Measurements from ENCODE around the gene FYCO1.

FYCO1 gene

GRCh38 chr3:45889337-45889736, 106.3 kb downstream of the FYCO1 start:
- H3K36me3 ChIP-seq (ENCODE audit: insufficient read depth, low read length): no peaks in the 10 kb centered on the region
- no peaks in the 10 kb centered on the region for H3K9me3 ChIP-seq (ENCODE audit: insufficient read depth, low read depth, low read length)
- no peak overlapping the region for H3K4me3 ChIP-seq (ENCODE audit: low read length)
- no peaks in the 10 kb centered on the region for H3K4me1 ChIP-seq (ENCODE audit: insufficient read depth, low read length)
- no peaks in the 10 kb centered on the region for H3K27me3 ChIP-seq (ENCODE audit: insufficient read depth, low read length)
- WGBS: 91% methylated on average over 2 of the region's 4 CpGs
- no peak overlapping the region for H3K9ac ChIP-seq (ENCODE audit: low read depth, low read length)
- no peak overlapping the region for H3K27ac ChIP-seq (ENCODE audit: low read depth, low read length)

GRCh38 chr3:45887759-45888511, 107.7 kb downstream of the FYCO1 start:
- no peaks in the 10 kb centered on the region for H3K27me3 ChIP-seq (ENCODE audit: insufficient read depth, low read length)
- H3K9ac ChIP-seq (ENCODE audit: low read depth, low read length): no peak overlapping the region
- H3K4me1 ChIP-seq (ENCODE audit: insufficient read depth, low read length): no peaks in the 10 kb centered on the region
- 83% methylated on average over 7 of the region's 7 CpGs for WGBS
- H3K9me3 ChIP-seq (ENCODE audit: insufficient read depth, low read depth, low read length): no peaks in the 10 kb centered on the region
- H3K4me3 ChIP-seq (ENCODE audit: low read length): no peak overlapping the region
- no peaks in the 10 kb centered on the region for H3K36me3 ChIP-seq (ENCODE audit: insufficient read depth, low read length)
- H3K27ac ChIP-seq (ENCODE audit: low read depth, low read length): no peak overlapping the region

DNA sequence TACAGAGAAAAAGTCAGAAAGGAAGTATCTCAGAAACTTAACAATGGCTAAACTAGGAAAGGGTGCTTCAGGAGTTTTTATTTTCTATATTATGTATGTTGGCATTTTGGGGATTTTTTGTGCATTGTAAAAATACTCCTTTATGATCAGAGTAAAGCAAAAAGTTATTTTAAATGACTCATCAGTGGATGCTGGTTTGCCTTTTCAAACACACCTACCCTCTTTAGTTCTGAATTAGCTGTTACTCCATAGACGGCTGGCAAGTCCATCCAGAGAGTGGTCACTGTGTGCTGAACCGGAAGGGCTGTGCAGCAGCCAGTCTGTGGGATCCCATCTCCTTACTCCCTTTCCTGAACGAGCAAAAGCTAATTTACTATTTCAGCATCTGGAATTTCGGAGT, 108.3 kb downstream of the FYCO1 start:
- Histone ChIP-seq H3K27ac (ENCODE audit: low read depth, low read length) (no peak overlapping the region), H3K9me3 (ENCODE audit: insufficient read depth, low read depth, low read length) (no peaks in the 10 kb centered on the region), H3K36me3 (ENCODE audit: insufficient read depth, low read length) (no peaks in the 10 kb centered on the region), H3K4me3 (ENCODE audit: low read length) (no peak overlapping the region), H3K27me3 (ENCODE audit: insufficient read depth, low read length) (0 out of 2 replicates have a peak, but pooled peaks cover under 1% of the 10 kb centered on the region), H3K9ac (ENCODE audit: low read depth, low read length) (no peak overlapping the region), H3K4me1 (ENCODE audit: insufficient read depth, low read length) (no peaks in the 10 kb centered on the region)
- WGBS: 88% methylated on average over 4 of the region's 4 CpGs

GRCh38 chr3:45885979-45886705, 109.5 kb downstream of the FYCO1 start, which contains the start of gene CCR9:
Gene CCR9 (plus strand): TSS chr3:45886543. CDS start chr3:45894934, 8,391 bp downstream.
- H3K27me3 ChIP-seq (ENCODE audit: insufficient read depth, low read length): 0 out of 2 replicates have a peak, but pooled peaks cover 3% of the 10 kb centered on the region
- H3K4me1 ChIP-seq (ENCODE audit: insufficient read depth, low read length): no peaks in the 10 kb centered on the region
- H3K36me3 ChIP-seq (ENCODE audit: insufficient read depth, low read length): no peaks in the 10 kb centered on the region
- no peaks in the 10 kb centered on the region for H3K9me3 ChIP-seq (ENCODE audit: insufficient read depth, low read depth, low read length)
- H3K27ac ChIP-seq (ENCODE audit: low read depth, low read length): no peak within 1 kb of the TSS
- no peak within 1 kb of the TSS for H3K9ac ChIP-seq (ENCODE audit: low read depth, low read length)
- no peak within 1 kb of the TSS for H3K4me3 ChIP-seq (ENCODE audit: low read length)
- WGBS: 94% methylated on average over 9 of the region's 9 CpGs

DNA sequence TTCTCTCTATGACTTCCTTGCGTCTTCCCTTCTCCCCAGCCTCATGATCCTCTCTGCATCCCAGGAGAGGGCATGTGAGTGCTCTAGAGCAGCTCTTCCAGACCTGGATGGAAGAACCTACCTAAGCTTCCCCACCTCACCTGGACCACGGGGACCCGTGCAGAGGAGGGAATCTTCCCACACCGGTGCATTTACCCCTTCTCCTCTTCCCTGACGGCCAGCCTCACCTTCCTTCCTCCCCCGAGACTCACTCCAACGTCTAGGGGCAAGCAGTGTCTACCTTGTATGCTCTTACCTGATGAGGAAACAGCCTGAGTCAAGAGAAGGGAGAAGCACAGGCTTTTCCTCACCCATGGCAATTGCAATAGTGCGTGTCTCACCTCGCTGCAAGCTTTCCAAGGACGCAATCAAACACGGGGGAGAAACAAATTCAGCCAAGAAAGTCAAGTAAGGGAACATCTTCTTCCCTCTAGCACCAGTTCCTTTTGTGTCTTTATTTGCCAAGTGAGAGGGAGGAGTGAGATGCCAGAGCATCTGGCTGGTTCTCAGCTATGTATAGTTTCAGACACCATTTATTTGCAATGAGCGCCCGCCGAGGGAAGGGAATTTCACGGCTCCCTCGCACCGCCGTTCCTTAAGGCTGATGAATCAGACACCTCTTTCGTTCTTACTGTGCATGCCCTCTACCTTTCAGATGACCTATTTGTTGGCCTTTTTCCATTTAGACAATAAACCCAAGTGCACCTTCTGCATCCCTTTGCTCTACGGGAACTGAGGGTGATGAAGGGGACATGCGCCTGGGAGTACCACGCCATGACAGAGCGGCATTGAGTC, 111.0 kb downstream of the FYCO1 start:
- Histone ChIP-seq H3K4me3 (ENCODE audit: low read length) (no peak overlapping the region), H3K27me3 (ENCODE audit: insufficient read depth, low read length) (0 out of 2 replicates have a peak, but pooled peaks cover 3% of the 10 kb centered on the region), H3K9ac (ENCODE audit: low read depth, low read length) (no peak overlapping the region), H3K4me1 (ENCODE audit: insufficient read depth, low read length) (no peaks in the 10 kb centered on the region), H3K27ac (ENCODE audit: low read depth, low read length) (no peak overlapping the region), H3K9me3 (ENCODE audit: insufficient read depth, low read depth, low read length) (no peaks in the 10 kb centered on the region), H3K36me3 (ENCODE audit: insufficient read depth, low read length) (no peaks in the 10 kb centered on the region)
- 89% methylated on average over 23 of the region's 23 CpGs for WGBS

- H3K9ac ChIP-seq (ENCODE audit: low read depth, low read length): no peak overlapping the region
- no peaks in the 10 kb centered on the region for H3K9me3 ChIP-seq (ENCODE audit: insufficient read depth, low read depth, low read length)
- WGBS: 81% methylated on average over 8 of the region's 8 CpGs
- no peaks in the 10 kb centered on the region for H3K4me1 ChIP-seq (ENCODE audit: insufficient read depth, low read length)
- H3K36me3 ChIP-seq (ENCODE audit: insufficient read depth, low read length): no peaks in the 10 kb centered on the region
- no peak overlapping the region for H3K27ac ChIP-seq (ENCODE audit: low read depth, low read length)
- H3K4me3 ChIP-seq (ENCODE audit: low read length): no peak overlapping the region
- 0 out of 2 replicates have a peak, but pooled peaks cover 3% of the 10 kb centered on the region for H3K27me3 ChIP-seq (ENCODE audit: insufficient read depth, low read length)
Observed at GRCh38 chr3:45881078-45882022, 114.3 kb downstream of the FYCO1 start.

DNA sequence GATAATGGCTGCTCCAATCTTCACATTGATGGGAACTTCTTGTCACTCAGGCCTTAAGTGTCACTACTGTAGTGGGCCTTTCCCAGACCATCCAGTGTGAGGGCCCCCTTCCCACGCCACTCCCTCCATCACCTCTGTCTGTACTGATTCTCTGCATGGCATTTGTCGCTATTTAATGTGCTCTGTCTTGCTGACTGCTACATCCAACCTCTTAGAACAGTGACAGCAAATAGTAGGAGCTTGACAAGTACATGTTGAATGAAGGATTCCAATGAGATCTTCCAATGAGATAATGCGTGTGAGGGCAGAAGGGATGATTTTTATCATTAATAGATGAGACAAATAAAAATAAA, 114.9 kb downstream of the FYCO1 start:
- Histone ChIP-seq H3K36me3 (ENCODE audit: insufficient read depth, low read length) (no peaks in the 10 kb centered on the region), H3K27ac (ENCODE audit: low read depth, low read length) (no peak overlapping the region), H3K9ac (ENCODE audit: low read depth, low read length) (no peak overlapping the region), H3K4me3 (ENCODE audit: low read length) (no peak overlapping the region), H3K27me3 (ENCODE audit: insufficient read depth, low read length) (peaks cover 6% of the 10 kb centered on the region; the same call in 1 of the 2 replicates), H3K9me3 (ENCODE audit: insufficient read depth, low read depth, low read length) (no peaks in the 10 kb centered on the region), H3K4me1 (ENCODE audit: insufficient read depth, low read length) (no peaks in the 10 kb centered on the region)
- WGBS: 92% methylated on average over 3 of the region's 3 CpGs

- WGBS: 88% methylated on average over 1 of the region's 2 CpGs
- Histone ChIP-seq H3K9ac (ENCODE audit: low read depth, low read length) (no peak overlapping the region), H3K4me3 (ENCODE audit: low read length) (no peak overlapping the region), H3K36me3 (ENCODE audit: insufficient read depth, low read length) (no peaks in the 10 kb centered on the region), H3K9me3 (ENCODE audit: insufficient read depth, low read depth, low read length) (no peaks in the 10 kb centered on the region), H3K27ac (ENCODE audit: low read depth, low read length) (no peak overlapping the region), H3K4me1 (ENCODE audit: insufficient read depth, low read length) (no peaks in the 10 kb centered on the region), H3K27me3 (ENCODE audit: insufficient read depth, low read length) (peaks cover 6% of the 10 kb centered on the region; the same call in 1 of the 2 replicates)
Observed at GRCh38 chr3:45878124-45878523, 117.5 kb downstream of the FYCO1 start.

DNA sequence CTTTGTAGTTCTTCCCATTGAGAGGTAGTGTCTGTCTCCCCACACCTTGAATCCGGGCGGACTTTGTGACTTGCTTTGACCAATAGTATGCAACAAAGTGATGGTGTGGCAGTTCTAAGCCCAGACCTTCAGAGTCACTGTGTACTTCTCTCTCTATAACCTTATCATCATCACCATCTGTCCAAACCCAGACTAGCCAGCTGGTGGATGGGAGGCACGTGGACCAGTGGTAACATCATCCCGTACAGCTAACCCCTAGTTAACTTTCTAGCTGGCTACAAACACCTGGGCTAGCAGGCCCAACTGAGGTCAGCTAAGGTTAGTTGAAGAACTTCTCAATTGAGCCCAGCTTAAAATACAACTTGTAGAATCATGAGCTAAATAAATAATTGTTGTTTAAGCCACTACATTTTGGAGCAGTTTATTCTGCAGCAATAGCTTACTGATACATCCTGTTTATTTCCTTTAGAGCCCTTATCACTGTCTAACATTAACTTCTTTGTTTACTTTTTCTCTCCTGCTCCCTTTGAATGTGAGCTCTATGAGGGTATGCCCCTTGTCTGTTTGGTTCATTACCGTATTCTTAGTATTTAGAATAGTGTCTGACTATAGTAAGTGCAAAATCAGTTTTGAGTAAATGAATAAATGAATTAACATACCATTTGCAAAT, 120.8 kb downstream of the FYCO1 start:
- no peaks in the 10 kb centered on the region for H3K36me3 ChIP-seq (ENCODE audit: insufficient read depth, low read length)
- no peaks in the 10 kb centered on the region for H3K9me3 ChIP-seq (ENCODE audit: insufficient read depth, low read depth, low read length)
- no peak overlapping the region for H3K4me3 ChIP-seq (ENCODE audit: low read length)
- H3K9ac ChIP-seq (ENCODE audit: low read depth, low read length): no peak overlapping the region
- 93% methylated on average over 5 of the region's 5 CpGs for WGBS
- no peak overlapping the region for H3K27ac ChIP-seq (ENCODE audit: low read depth, low read length)
- peaks cover 3% of the 10 kb centered on the region; the same call in 1 of the 2 replicates for H3K27me3 ChIP-seq (ENCODE audit: insufficient read depth, low read length)
- H3K4me1 ChIP-seq (ENCODE audit: insufficient read depth, low read length): no peaks in the 10 kb centered on the region; the same call in 1 of the 2 replicates

DNA sequence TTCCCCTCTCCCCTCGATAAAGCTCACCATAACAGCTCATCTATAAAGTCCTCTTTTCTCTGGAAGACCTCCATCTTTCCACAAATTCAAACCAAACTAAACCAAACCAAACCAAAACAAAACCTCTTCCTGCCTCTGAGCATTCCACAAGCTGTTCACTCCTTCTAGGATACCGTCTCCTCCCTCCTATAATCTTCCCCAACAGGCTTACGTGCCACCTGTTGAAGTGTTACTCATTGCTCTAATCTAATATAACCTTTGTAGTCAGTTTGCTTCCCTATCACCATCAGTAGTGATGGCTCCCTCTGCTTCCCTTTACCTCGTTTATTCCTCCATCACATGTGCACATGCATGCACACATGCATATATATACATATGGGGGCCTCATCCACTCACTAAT, 122.0 kb downstream of the FYCO1 start:
- Histone ChIP-seq H3K27me3 (ENCODE audit: insufficient read depth, low read length) (peaks cover 3% of the 10 kb centered on the region; the same call in 1 of the 2 replicates), H3K36me3 (ENCODE audit: insufficient read depth, low read length) (no peaks in the 10 kb centered on the region), H3K9me3 (ENCODE audit: insufficient read depth, low read depth, low read length) (no peaks in the 10 kb centered on the region), H3K4me3 (ENCODE audit: low read length) (no peak overlapping the region), H3K9ac (ENCODE audit: low read depth, low read length) (no peak overlapping the region), H3K4me1 (ENCODE audit: insufficient read depth, low read length) (no peaks in the 10 kb centered on the region; the same call in 1 of the 2 replicates), H3K27ac (ENCODE audit: low read depth, low read length) (no peak overlapping the region)
- 89% methylated on average over 4 of the region's 4 CpGs for WGBS
